OCI-LY7 (cell line): ENCODE results near the gene LZTR1.

Experiments used
- EZH2phosphoT487 ChIP-seq: fragments of 200-600 bp; sonication (generic); IDR thresholded peaks from 2 replicates; pipeline ENCODE4 v1.6.1; 2018; ENCODE audit warnings: low read depth, borderline replicate concordance, mild to moderate bottlenecking, mixed run types, antibody characterized with exemption, low read length, moderate library complexity, mixed read lengths
- TF ChIP-seq, protein P1 (sequence below): fragments of 200-600 bp; sonication (generic); conservative IDR thresholded peaks from 2 replicates; pipeline ENCODE4 v1.5.1; 2014; ENCODE audit warnings: mild to moderate bottlenecking, antibody characterized with exemption, low read length, moderate library complexity, mixed read lengths

DNA sequence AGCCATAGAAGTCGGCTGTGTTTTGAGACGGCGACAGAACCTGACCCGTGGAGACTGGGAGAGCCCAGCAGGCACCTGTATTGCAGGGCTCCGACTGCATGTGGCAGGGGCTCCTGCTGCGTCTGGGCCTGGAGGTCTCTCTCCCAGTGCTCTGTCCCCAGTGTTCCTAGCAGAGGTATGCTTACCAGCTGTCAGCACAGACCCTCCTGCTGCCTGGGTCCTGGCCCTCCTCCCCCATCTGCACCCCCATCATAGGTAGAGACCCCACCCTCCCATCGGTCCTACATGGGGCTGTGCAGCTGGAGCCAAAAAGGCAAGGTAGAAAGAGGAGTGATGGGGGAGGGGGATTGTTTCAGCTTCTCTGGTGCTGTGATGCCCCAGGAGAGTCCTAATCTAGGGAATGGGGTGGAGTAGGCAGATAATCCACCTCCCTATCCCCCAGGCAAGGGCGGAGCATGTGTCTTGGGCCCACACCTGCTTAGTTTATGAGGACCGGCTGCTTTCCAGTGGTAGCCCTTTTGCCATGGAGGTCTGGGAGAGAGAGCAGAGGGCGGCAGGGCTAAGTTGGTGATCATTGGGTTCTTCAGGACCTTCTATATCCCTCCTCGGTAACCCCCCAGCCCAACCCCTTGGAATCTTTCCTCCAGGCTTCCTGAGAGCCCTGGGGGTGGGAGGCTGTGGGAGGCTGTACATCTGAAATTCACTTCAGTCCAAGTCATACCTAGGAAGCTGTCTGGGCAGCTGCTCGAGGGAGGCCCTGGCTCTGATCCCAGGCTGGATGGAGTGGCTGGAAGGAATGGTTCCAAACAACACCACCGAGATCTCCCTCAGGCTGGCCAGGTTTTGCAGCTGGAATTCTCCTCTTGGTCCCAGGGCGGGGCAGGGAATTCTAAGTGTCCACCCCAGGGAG lies 44.9 kb downstream of the LZTR1 start:
- TF ChIP-seq, protein P1, sequence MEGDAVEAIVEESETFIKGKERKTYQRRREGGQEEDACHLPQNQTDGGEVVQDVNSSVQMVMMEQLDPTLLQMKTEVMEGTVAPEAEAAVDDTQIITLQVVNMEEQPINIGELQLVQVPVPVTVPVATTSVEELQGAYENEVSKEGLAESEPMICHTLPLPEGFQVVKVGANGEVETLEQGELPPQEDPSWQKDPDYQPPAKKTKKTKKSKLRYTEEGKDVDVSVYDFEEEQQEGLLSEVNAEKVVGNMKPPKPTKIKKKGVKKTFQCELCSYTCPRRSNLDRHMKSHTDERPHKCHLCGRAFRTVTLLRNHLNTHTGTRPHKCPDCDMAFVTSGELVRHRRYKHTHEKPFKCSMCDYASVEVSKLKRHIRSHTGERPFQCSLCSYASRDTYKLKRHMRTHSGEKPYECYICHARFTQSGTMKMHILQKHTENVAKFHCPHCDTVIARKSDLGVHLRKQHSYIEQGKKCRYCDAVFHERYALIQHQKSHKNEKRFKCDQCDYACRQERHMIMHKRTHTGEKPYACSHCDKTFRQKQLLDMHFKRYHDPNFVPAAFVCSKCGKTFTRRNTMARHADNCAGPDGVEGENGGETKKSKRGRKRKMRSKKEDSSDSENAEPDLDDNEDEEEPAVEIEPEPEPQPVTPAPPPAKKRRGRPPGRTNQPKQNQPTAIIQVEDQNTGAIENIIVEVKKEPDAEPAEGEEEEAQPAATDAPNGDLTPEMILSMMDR: no peak
- TF ChIP-seq EZH2phosphoT487: no peak
